ENCODE results near the gene MGAT4A. TPM values are rescaled to one million over a fixed set of nuclear protein-coding genes. Genes with fewer than 3 reads are reported as not detected.
A peak's percentile ranks its signal among the peaks of the same experiment; 100 is the strongest.

The MGAT4A gene
- total and polyA plus RNA-seq, 2 of the 13 experiments (the other 11 are each of a cell fraction or from before 2014, with no cell fraction given), result 47.2 to 90.9 TPM

DNA sequence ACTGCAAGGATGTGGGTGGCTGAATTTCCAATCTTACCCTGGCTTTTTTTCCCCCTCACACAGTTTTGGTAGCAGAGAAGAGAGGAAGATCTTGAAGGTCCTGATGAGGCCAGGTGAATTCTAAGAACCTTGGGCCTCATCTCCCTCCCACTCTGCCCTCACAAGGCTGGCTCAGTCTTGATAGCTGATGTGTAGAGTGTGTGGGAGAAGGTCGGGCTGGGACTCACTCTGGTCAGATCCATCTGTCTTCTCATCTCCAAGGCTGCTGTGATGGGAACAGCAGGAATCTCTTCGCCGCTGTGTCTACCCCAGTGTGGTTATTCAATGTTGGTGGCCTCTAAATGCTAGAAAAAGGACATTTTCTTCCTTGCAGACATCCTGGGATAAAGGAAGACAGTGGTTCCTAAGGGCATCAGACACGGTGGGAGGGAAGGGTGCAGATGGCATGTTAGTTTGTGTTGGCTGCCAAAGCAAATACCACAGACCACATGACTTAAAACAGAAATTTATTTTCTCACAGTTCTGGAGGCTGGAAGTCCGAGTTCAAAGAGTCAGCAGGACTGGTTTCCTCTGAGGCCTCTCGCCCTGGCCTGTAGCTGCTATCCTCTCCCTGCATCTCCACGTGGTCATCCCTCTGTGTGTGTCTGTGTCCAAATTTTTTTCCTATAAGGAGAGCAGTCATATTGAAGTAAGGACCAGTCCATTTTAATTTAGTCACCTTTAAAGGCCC, 37.6 kb upstream of the MGAT4A start (continued):
- TF ChIP-seq, protein P1, sequence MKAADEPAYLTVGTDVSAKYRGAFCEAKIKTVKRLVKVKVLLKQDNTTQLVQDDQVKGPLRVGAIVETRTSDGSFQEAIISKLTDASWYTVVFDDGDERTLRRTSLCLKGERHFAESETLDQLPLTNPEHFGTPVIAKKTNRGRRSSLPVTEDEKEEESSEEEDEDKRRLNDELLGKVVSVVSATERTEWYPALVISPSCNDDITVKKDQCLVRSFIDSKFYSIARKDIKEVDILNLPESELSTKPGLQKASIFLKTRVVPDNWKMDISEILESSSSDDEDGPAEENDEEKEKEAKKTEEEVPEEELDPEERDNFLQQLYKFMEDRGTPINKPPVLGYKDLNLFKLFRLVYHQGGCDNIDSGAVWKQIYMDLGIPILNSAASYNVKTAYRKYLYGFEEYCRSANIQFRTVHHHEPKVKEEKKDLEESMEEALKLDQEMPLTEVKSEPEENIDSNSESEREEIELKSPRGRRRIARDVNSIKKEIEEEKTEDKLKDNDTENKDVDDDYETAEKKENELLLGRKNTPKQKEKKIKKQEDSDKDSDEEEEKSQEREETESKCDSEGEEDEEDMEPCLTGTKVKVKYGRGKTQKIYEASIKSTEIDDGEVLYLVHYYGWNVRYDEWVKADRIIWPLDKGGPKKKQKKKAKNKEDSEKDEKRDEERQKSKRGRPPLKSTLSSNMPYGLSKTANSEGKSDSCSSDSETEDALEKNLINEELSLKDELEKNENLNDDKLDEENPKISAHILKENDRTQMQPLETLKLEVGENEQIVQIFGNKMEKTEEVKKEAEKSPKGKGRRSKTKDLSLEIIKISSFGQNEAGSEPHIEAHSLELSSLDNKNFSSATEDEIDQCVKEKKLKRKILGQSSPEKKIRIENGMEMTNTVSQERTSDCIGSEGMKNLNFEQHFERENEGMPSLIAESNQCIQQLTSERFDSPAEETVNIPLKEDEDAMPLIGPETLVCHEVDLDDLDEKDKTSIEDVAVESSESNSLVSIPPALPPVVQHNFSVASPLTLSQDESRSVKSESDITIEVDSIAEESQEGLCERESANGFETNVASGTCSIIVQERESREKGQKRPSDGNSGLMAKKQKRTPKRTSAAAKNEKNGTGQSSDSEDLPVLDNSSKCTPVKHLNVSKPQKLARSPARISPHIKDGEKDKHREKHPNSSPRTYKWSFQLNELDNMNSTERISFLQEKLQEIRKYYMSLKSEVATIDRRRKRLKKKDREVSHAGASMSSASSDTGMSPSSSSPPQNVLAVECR (CRISPR knock-in tag; IDR thresholded peaks at IDR 0.05; ENCODE audit: borderline replicate concordance), result peak; percentile 18; the same call in 1 of the 2 replicates
- TF ChIP-seq HMG20A (CRISPR knock-in tag; IDR thresholded peaks at IDR 0.05; ENCODE audit: borderline replicate concordance), result peak; percentile 51
- TF ChIP-seq ZNF570 (CRISPR knock-in tag; IDR thresholded peaks at IDR 0.05; ENCODE audit: borderline replicate concordance), result no peak
- TF ChIP-seq TEAD3 (CRISPR knock-in tag; optimal IDR thresholded peaks at IDR 0.05; ENCODE audit: borderline replicate concordance), result peak; percentile 73
- TF ChIP-seq ZSCAN25 (CRISPR knock-in tag; IDR thresholded peaks at IDR 0.05), result 0 out of 2 replicates have a peak, but pooled peaks have one; percentile 47
- no peak for TF ChIP-seq IKZF1 (IDR thresholded peaks at IDR 0.05)
- TF ChIP-seq ZNF546 (CRISPR knock-in tag; conservative IDR thresholded peaks at IDR 0.05), result no peak
- no peak for TF ChIP-seq SRSF4 (IDR thresholded peaks at IDR 0.05; ENCODE audit: low read depth, low read length, poor library complexity, severe bottlenecking)
- TF ChIP-seq BCL6 (CRISPR knock-in tag; IDR thresholded peaks at IDR 0.05), result 0 out of 2 replicates have a peak, but pooled peaks have one; percentile 46
- TF ChIP-seq, protein P2, sequence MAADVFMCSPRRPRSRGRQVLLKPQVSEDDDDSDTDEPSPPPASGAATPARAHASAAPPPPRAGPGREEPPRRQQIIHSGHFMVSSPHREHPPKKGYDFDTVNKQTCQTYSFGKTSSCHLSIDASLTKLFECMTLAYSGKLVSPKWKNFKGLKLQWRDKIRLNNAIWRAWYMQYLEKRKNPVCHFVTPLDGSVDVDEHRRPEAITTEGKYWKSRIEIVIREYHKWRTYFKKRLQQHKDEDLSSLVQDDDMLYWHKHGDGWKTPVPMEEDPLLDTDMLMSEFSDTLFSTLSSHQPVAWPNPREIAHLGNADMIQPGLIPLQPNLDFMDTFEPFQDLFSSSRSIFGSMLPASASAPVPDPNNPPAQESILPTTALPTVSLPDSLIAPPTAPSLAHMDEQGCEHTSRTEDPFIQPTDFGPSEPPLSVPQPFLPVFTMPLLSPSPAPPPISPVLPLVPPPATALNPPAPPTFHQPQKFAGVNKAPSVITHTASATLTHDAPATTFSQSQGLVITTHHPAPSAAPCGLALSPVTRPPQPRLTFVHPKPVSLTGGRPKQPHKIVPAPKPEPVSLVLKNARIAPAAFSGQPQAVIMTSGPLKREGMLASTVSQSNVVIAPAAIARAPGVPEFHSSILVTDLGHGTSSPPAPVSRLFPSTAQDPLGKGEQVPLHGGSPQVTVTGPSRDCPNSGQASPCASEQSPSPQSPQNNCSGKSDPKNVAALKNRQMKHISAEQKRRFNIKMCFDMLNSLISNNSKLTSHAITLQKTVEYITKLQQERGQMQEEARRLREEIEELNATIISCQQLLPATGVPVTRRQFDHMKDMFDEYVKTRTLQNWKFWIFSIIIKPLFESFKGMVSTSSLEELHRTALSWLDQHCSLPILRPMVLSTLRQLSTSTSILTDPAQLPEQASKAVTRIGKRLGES (CRISPR knock-in tag; IDR thresholded peaks at IDR 0.05; ENCODE audit: borderline replicate concordance), result no peak
- no peak for TF ChIP-seq ZNF761 (CRISPR knock-in tag; conservative IDR thresholded peaks at IDR 0.05)
- TF ChIP-seq NFIB (CRISPR knock-in tag; IDR thresholded peaks at IDR 0.05; ENCODE audit: borderline replicate concordance), result no peak
- no peak for TF ChIP-seq KAT2B (IDR thresholded peaks at IDR 0.05; ENCODE audit: borderline replicate concordance, low read depth, low read length)
- no peak for TF ChIP-seq ZNF264 (CRISPR knock-in tag; IDR thresholded peaks at IDR 0.05)
- TF ChIP-seq ZMYM2 (CRISPR knock-in tag; IDR thresholded peaks at IDR 0.05), result no peak
- no peak for TF ChIP-seq KLF11 (CRISPR knock-in tag; IDR thresholded peaks at IDR 0.05)
- TF ChIP-seq, protein P3, sequence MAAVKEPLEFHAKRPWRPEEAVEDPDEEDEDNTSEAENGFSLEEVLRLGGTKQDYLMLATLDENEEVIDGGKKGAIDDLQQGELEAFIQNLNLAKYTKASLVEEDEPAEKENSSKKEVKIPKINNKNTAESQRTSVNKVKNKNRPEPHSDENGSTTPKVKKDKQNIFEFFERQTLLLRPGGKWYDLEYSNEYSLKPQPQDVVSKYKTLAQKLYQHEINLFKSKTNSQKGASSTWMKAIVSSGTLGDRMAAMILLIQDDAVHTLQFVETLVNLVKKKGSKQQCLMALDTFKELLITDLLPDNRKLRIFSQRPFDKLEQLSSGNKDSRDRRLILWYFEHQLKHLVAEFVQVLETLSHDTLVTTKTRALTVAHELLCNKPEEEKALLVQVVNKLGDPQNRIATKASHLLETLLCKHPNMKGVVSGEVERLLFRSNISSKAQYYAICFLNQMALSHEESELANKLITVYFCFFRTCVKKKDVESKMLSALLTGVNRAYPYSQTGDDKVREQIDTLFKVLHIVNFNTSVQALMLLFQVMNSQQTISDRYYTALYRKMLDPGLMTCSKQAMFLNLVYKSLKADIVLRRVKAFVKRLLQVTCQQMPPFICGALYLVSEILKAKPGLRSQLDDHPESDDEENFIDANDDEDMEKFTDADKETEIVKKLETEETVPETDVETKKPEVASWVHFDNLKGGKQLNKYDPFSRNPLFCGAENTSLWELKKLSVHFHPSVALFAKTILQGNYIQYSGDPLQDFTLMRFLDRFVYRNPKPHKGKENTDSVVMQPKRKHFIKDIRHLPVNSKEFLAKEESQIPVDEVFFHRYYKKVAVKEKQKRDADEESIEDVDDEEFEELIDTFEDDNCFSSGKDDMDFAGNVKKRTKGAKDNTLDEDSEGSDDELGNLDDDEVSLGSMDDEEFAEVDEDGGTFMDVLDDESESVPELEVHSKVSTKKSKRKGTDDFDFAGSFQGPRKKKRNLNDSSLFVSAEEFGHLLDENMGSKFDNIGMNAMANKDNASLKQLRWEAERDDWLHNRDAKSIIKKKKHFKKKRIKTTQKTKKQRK (IDR thresholded peaks at IDR 0.05; ENCODE audit: low read length), result no peak
- no peak for TF ChIP-seq NR2C2 (CRISPR knock-in tag; IDR thresholded peaks at IDR 0.05; ENCODE audit: borderline replicate concordance)
